Measurements from ENCODE around the gene TTLL5. TPM values are rescaled to one million over a fixed set of nuclear protein-coding genes. Genes with fewer than 3 reads are reported as not detected.

Gene TTLL5
- total and polyA plus RNA-seq, 8 donors: 10.1 to 48.4 (median 17.3) TPM

GRCh38 chr14:75771595-75771994 is 110.5 kb downstream of the TTLL5 start:
- H3K4me1 ChIP-seq: peaks cover 0 to 23% (median 0%) of the 10 kb centered on the region in 4 donors
- H3K27me3 ChIP-seq: no peaks in the 10 kb centered on the region
- H3K27ac ChIP-seq: no peak overlapping the region
- TF ChIP-seq POLR2A (IDR thresholded peaks at IDR 0.05) (no peak), EP300 (IDR thresholded peaks at IDR 0.05) (no peak), CTCF (IDR thresholded peaks at IDR 0.05) (no peak), POLR2AphosphoS5 (IDR thresholded peaks at IDR 0.05) (no peak)
- no peak overlapping the region for H3K4me3 ChIP-seq
- peaks cover 0 to 33% (median 25%) of the 10 kb centered on the region in 4 donors for H3K36me3 ChIP-seq
- H3K9me3 ChIP-seq: no peaks in the 10 kb centered on the region
- 93 to 96% (median 95%) methylated on average over 6 of the region's 6 CpGs for WGBS, 5 donors
- intact Hi-C loops (cut with DNase I; ENCODE audit: low total_unique reads): no loop called here
- no peak for DNase-seq

- TF ChIP-seq EP300 (IDR thresholded peaks at IDR 0.05) (no peak), POLR2A (IDR thresholded peaks at IDR 0.05) (no peak), POLR2AphosphoS5 (IDR thresholded peaks at IDR 0.05) (no peak), CTCF (IDR thresholded peaks at IDR 0.05) (no peak)
- no peak overlapping the region for H3K27ac ChIP-seq
- H3K4me3 ChIP-seq: no peak overlapping the region
- peaks cover 0 to 39% (median 33%) of the 10 kb centered on the region in 4 donors for H3K36me3 ChIP-seq
- intact Hi-C loops (cut with DNase I; ENCODE audit: low total_unique reads): no loop called here
- no peak for DNase-seq
- no peaks in the 10 kb centered on the region for H3K9me3 ChIP-seq
- H3K27me3 ChIP-seq: no peaks in the 10 kb centered on the region
- peaks cover 0 to 22% (median 0%) of the 10 kb centered on the region in 4 donors for H3K4me1 ChIP-seq
These were observed 112.0 kb downstream of the TTLL5 start for GRCh38 chr14:75773046-75773445.

- TF ChIP-seq POLR2A (IDR thresholded peaks at IDR 0.05): no peak
- no peak for TF ChIP-seq EP300 (IDR thresholded peaks at IDR 0.05)
- TF ChIP-seq CTCF (IDR thresholded peaks at IDR 0.05): no peak
- TF ChIP-seq POLR2AphosphoS5 (IDR thresholded peaks at IDR 0.05): no peak
- no peak for DNase-seq
- no peaks in the 10 kb centered on the region for H3K9me3 ChIP-seq
- no peak overlapping the region for H3K4me3 ChIP-seq
- H3K36me3 ChIP-seq: peaks cover 11 to 62% (median 54%) of the 10 kb centered on the region in 4 donors
- WGBS, 5 donors: 90 to 94% (median 92%) methylated on average over 7 of the region's 7 CpGs
- H3K4me1 ChIP-seq: no peaks in the 10 kb centered on the region
- intact Hi-C loops (cut with DNase I; ENCODE audit: low total_unique reads): loop anchor here (10.0 kb wide), 1 partner anchor 76 kb away; no protein-coding TSS in a partner anchor
- H3K27ac ChIP-seq: no peak overlapping the region
- H3K27me3 ChIP-seq: no peaks in the 10 kb centered on the region
These were observed 120.0 kb downstream of the TTLL5 start for GRCh38 chr14:75781096-75781495.

DNA sequence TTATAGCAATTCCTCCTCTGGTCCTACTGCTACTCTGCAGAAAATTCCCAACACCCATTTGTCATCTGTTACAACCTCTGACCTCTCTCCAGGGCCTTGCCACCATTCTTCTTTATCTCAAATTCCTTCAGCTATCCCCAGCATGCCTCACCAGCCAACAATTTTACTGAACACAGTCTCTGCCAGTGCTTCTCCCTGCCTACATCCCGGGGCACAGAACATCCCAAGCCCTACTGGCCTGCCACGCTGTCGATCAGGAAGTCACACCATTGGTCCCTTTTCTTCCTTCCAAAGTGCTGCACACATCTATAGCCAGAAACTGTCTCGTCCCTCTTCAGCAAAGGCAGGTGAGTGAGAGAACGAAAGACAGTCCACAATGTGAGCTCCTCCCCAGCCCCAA is 122.1 kb downstream of the TTLL5 start:
- Histone ChIP-seq H3K4me1 (no peaks in the 10 kb centered on the region), H3K27me3 (no peaks in the 10 kb centered on the region), H3K36me3 (peaks cover 11 to 54% (median 41%) of the 10 kb centered on the region in 4 donors), H3K9me3 (no peaks in the 10 kb centered on the region), H3K4me3 (no peak overlapping the region), H3K27ac (no peak overlapping the region)
- intact Hi-C loops (cut with DNase I; ENCODE audit: low total_unique reads): loop anchor here (10.0 kb wide), 1 partner anchor 78 kb away; no protein-coding TSS in a partner anchor
- TF ChIP-seq CTCF (IDR thresholded peaks at IDR 0.05) (no peak), POLR2AphosphoS5 (IDR thresholded peaks at IDR 0.05) (no peak), EP300 (IDR thresholded peaks at IDR 0.05) (no peak), POLR2A (IDR thresholded peaks at IDR 0.05) (no peak)
- 88 to 93% (median 91%) methylated on average over 5 of the region's 5 CpGs for WGBS, 5 donors
- no peak for DNase-seq
